Islet precursor cell (in vitro differentiated cells): ENCODE results near the gene PDE4D.
A peak's percentile ranks its signal among the peaks of the same experiment; 100 is the strongest.
"Not testable (repeated sequence)": the region's sequence is repeated elsewhere in the genome, so short reads cannot be mapped to it uniquely, and the experiment has no call there.

ENCODE experiments used
- DNase-seq: peaks from one replicate; pipeline ENCODE4 v3.0.0-alpha.2; 2018

Gene PDE4D

GRCh38 chr5:59600998-59601397 is 292.5 kb downstream of the PDE4D start:
- no peak for DNase-seq

- DNase-seq = no peak
Measured at GRCh38 chr5:59600153-59600552, 293.4 kb downstream of the PDE4D start.

GRCh38 chr5:59599729-59600128 is 293.8 kb downstream of the PDE4D start:
- DNase-seq = no peak

- no peak for DNase-seq
Measured at GRCh38 chr5:59598547-59598874, 295.0 kb downstream of the PDE4D start.

- DNase-seq = no peak
Measured at GRCh38 chr5:59597690-59598546, 295.6 kb downstream of the PDE4D start.

- DNase-seq = no peak
Measured at GRCh38 chr5:59596586-59597350, 296.8 kb downstream of the PDE4D start.

- DNase-seq = not testable (repeated sequence)
Measured at GRCh38 chr5:59594118-59594517, 299.4 kb downstream of the PDE4D start.

GRCh38 chr5:59593439-59594007 is 300.0 kb downstream of the PDE4D start:
- DNase-seq = no peak

GRCh38 chr5:59592101-59592500 is 301.4 kb downstream of the PDE4D start:
- DNase-seq = no peak

- no peak for DNase-seq
Measured at GRCh38 chr5:59591162-59591561, 302.4 kb downstream of the PDE4D start.

GRCh38 chr5:59588922-59589321 is 304.6 kb downstream of the PDE4D start:
- DNase-seq = no peak

GRCh38 chr5:59587489-59588337 is 305.8 kb downstream of the PDE4D start:
- peak; percentile 97 for DNase-seq

GRCh38 chr5:59586841-59587240 is 306.7 kb downstream of the PDE4D start:
- no peak for DNase-seq

GRCh38 chr5:59584858-59585846 is 308.4 kb downstream of the PDE4D start:
- no peak for DNase-seq

- no peak for DNase-seq
Measured at GRCh38 chr5:59583810-59584562, 309.5 kb downstream of the PDE4D start.

GRCh38 chr5:59583151-59583809 is 310.2 kb downstream of the PDE4D start:
- DNase-seq = no peak

GRCh38 chr5:59582746-59583145 is 310.8 kb downstream of the PDE4D start:
- DNase-seq = no peak

- no peak for DNase-seq
Measured at GRCh38 chr5:59579824-59580167, 313.7 kb downstream of the PDE4D start.

GRCh38 chr5:59579101-59579823 is 314.3 kb downstream of the PDE4D start:
- DNase-seq = no peak

- no peak for DNase-seq
Measured at GRCh38 chr5:59577485-59577884, 316.0 kb downstream of the PDE4D start.
